IMR-90 (cell line): ENCODE results near the gene MAP1LC3B2. TPM values are rescaled to one million over a fixed set of nuclear protein-coding genes. Genes with fewer than 3 reads are reported as not detected.

Source experiments
- ATAC-seq: fragments of 200-7000 bp; cut with Tn5 transposase; 2 replicates; pipeline ENCODE4 v1.9.1; 2020; ENCODE audit warnings: low read depth, mild to moderate bottlenecking, moderate library complexity
- BruUV-seq: library from RNA; stranded (reverse); fragments of 400-500 nt; replicated peaks from 2 replicates; lab custom pipeline; 2021; lab: Mats Ljungman, UMichigan
- CTCF ChIA-PET: fragments of 300-600 bp; formaldehyde crosslinking; extraction: SDS; loops from one replicate; lab custom pipeline; 2021; ENCODE audit warnings: antibody characterized with exemption; lab: Yijun Ruan, JAX
- POLR2A ChIA-PET: fragments of 300-600 bp; sonication (Branson Sonifier 250); formaldehyde crosslinking; loops from one replicate; lab custom pipeline; 2022; ENCODE audit warnings: antibody characterized with exemption; ENCODE audit not compliant: unreplicated experiment; lab: Charles Lee
- DNase-seq: peaks from one replicate; pipeline ENCODE4 v3.0.0; 2013
- H2AFZ ChIP-seq: replicated peaks from 2 replicates; pipeline ENCODE3; 2013; ENCODE audit warnings: low read length, mild to moderate bottlenecking; ENCODE audit not compliant: poor library complexity
- H2AK5ac ChIP-seq: 2 replicates; pipeline ENCODE4 v1.6.1; 2013; ENCODE audit warnings: low read depth, low read length, inconsistent platforms
- H2AK9ac ChIP-seq: replicated peaks from 2 replicates; pipeline ENCODE3; 2013; ENCODE audit warnings: mild to moderate bottlenecking, low read depth, low read length, moderate library complexity; ENCODE audit not compliant: poor library complexity
- H2BK120ac ChIP-seq: 2 replicates; pipeline ENCODE4 v1.6.1; 2013; ENCODE audit warnings: low read depth, low read length, inconsistent platforms
- H2BK15ac ChIP-seq: 3 replicates; pipeline ENCODE4 v1.6.1; 2013; ENCODE audit warnings: low read depth, low read length, inconsistent platforms
- H2BK20ac ChIP-seq: 2 replicates; pipeline ENCODE4 v1.6.1; 2013; ENCODE audit warnings: low read depth, mild to moderate bottlenecking, inconsistent platforms, low read length, moderate library complexity
- H2BK5ac ChIP-seq: 2 replicates; pipeline ENCODE4 v1.6.1; 2013; ENCODE audit warnings: mild to moderate bottlenecking, low read depth, low read length, inconsistent platforms; ENCODE audit not compliant: poor library complexity, severe bottlenecking
- H3K14ac ChIP-seq: replicated peaks from 2 replicates; pipeline ENCODE4 v1.6.1; 2013; ENCODE audit warnings: low read depth, low read length, inconsistent platforms
- H3K18ac ChIP-seq: 2 replicates; pipeline ENCODE4 v1.6.1; 2013; ENCODE audit warnings: low read depth, low read length, control low read depth
- H3K23ac ChIP-seq: 2 replicates; pipeline ENCODE4 v1.6.1; 2013; ENCODE audit warnings: low read depth, low read length, inconsistent platforms
- H3K27ac ChIP-seq: 2 replicates; pipeline ENCODE4 v1.5.1; 2013; ENCODE audit warnings: mild to moderate bottlenecking, control low read depth, low read length; ENCODE audit not compliant: insufficient read depth
- H3K27me3 ChIP-seq: 2 replicates; pipeline ENCODE4 v1.6.1; 2013; ENCODE audit warnings: low read length; ENCODE audit not compliant: control insufficient read depth, insufficient read depth
- H3K36me3 ChIP-seq: 2 replicates; pipeline ENCODE4 v1.6.1; 2013; ENCODE audit warnings: low read length, mixed read lengths; ENCODE audit not compliant: control insufficient read depth, insufficient read depth
- H3K4ac ChIP-seq: 2 replicates; pipeline ENCODE4 v1.6.1; 2013; ENCODE audit warnings: low read depth, low read length, inconsistent platforms
- H3K4me1 ChIP-seq: 2 replicates; pipeline ENCODE4 v1.6.1; 2013; ENCODE audit warnings: low read length, mixed read lengths; ENCODE audit not compliant: control insufficient read depth, insufficient read depth
- H3K4me2 ChIP-seq: 2 replicates; pipeline ENCODE4 v1.6.1; 2013; ENCODE audit warnings: low read depth, mild to moderate bottlenecking, control low read depth, low read length, moderate library complexity
- H3K4me3 ChIP-seq: 2 replicates; pipeline ENCODE4 v1.5.1; 2013; ENCODE audit warnings: low read depth, mild to moderate bottlenecking, control low read depth, low read length, moderate library complexity; ENCODE audit not compliant: insufficient read depth
- H3K56ac ChIP-seq: 2 replicates; pipeline ENCODE4 v1.6.1; 2013; ENCODE audit warnings: low read length, inconsistent platforms; ENCODE audit not compliant: insufficient read depth; ENCODE audit errors: extremely low read depth
- H3K79me1 ChIP-seq, 2 experiments: 2 replicates each; pipeline ENCODE4 v1.6.1; 2013; ENCODE audit warnings: low read length in 2 of 2, inconsistent platforms in 1 of 2, low read depth in 1 of 2
- H3K9ac ChIP-seq: 2 replicates; pipeline ENCODE4 v1.6.1; 2013; ENCODE audit warnings: low read depth, low read length, control low read depth
- H3K9me1 ChIP-seq: 2 replicates; pipeline ENCODE4 v1.6.1; 2013; ENCODE audit warnings: low read length, inconsistent platforms; ENCODE audit not compliant: insufficient read depth
- H3K9me3 ChIP-seq: 2 replicates; pipeline ENCODE4 v1.6.1; 2013; ENCODE audit warnings: low read length; ENCODE audit not compliant: control insufficient read depth, insufficient read depth
- H4K20me1 ChIP-seq: 2 replicates; pipeline ENCODE4 v1.6.1; 2013; ENCODE audit warnings: low read length, inconsistent platforms; ENCODE audit not compliant: insufficient read depth
- H4K5ac ChIP-seq: 2 replicates; pipeline ENCODE4 v1.6.1; 2013; ENCODE audit warnings: mild to moderate bottlenecking, low read depth, low read length, control low read depth
- H4K8ac ChIP-seq, 2 experiments: 2 replicates each; pipeline ENCODE4 v1.6.1; 2013; ENCODE audit warnings: low read depth in 2 of 2, low read length in 2 of 2, control low read depth in 1 of 2, inconsistent platforms in 1 of 2
- H4K91ac ChIP-seq: 2 replicates; pipeline ENCODE4 v1.6.1; 2013; ENCODE audit warnings: low read depth, low read length, inconsistent platforms; ENCODE audit not compliant: insufficient read depth
- ELK1 ChIP-seq: fragments of 150-350 bp; IDR thresholded peaks from 2 replicates; pipeline ENCODE4 v1.6.1; 2016; ENCODE audit warnings: low read depth, mild to moderate bottlenecking, low read length, moderate library complexity, borderline replicate concordance
- FOS ChIP-seq: fragments of 150-350 bp; IDR thresholded peaks from 2 replicates; pipeline ENCODE4 v1.6.1; 2016; ENCODE audit warnings: low read depth, low read length
- MAZ ChIP-seq: IDR thresholded peaks from 2 replicates; pipeline ENCODE4 v1.6.1; 2012; ENCODE audit warnings: low read depth, mild to moderate bottlenecking, low read length, improper control_type of control experiment, moderate library complexity, borderline replicate concordance
- MXI1 ChIP-seq: IDR thresholded peaks from 2 replicates; pipeline ENCODE4 v1.6.1; 2012; ENCODE audit warnings: low read depth, mild to moderate bottlenecking, low read length, moderate library complexity, borderline replicate concordance
- WGBS, 2 experiments: methylation state at CpG; one replicate each; pipeline versions ENCODE4 v1.1.5 to v1.1.7; 2013; ENCODE audit warnings: missing lambda C conversion rate in 2 of 2; ENCODE audit not compliant: insufficient read length in 1 of 2; ENCODE audit errors: extremely low coverage in 2 of 2; 5-methylcytosine and 5-hydroxymethylcytosine counted together
- dilution Hi-C: fragments of 300-500 bp; cut with HindIII; formaldehyde crosslinking; loops from one replicate; pipeline ENCODE4 v1.14.3; 2018; ENCODE audit warnings: low sequenced_read_pairs; ENCODE audit not compliant: unreplicated experiment
- in situ Hi-C: fragments of 300-500 bp; cut with MboI; formaldehyde crosslinking; loops from 3 replicates; pipeline ENCODE4 v1.14.3; 2019; ENCODE audit warnings: low sequenced_read_pairs, inconsistent platforms, mixed read lengths
- intact Hi-C: fragments of 100-400 bp; cut with micrococcal nuclease; formaldehyde crosslinking; loops from 2 replicates; pipeline ENCODE4 v1.10.0; 2022
- polyA plus RNA-seq, 3 experiments: library from polyadenylated mRNA; depleted of rRNA; stranded (reverse); fragments of >200 nt; gene quantifications; 2 replicates each; pipeline ENCODE4 v1.2.3, GENCODE V29; 2012; ENCODE audit warnings: low replicate concordance in 1 of 3
- total RNA-seq: library from RNA; depleted of rRNA; stranded (reverse); fragments of >200 nt; gene quantifications from 2 replicates; pipeline ENCODE4 v1.2.3, GENCODE V29; 2012

The MAP1LC3B2 gene
- total and polyA plus RNA-seq, 2 of the 4 experiments (the other 2 are of a cell fraction), result 1.4 TPM; not detected in 1

- H2BK15ac ChIP-seq, result no peak overlapping the region
- POLR2A ChIA-PET, result no interaction called here
- no peak overlapping the region for H3K27ac ChIP-seq
- no CpG with 5 or more reads among the region's 11 CpGs for WGBS, 2 experiments
- dilution Hi-C loops (no loop called here), in situ Hi-C loops (no loop called here), intact Hi-C loops (no loop called here)
- no peaks in the 10 kb centered on the region for H3K36me3 ChIP-seq
- H3K4ac ChIP-seq, result no peak overlapping the region
- no peak overlapping the region for H4K5ac ChIP-seq
- no peak overlapping the region for H3K14ac ChIP-seq
- H4K8ac ChIP-seq, result no peak overlapping the region
- H3K18ac ChIP-seq, result no peak overlapping the region
- no peaks in the 10 kb centered on the region for H4K20me1 ChIP-seq
- ATAC-seq (no peak), DNase-seq (peak; percentile 15)
- no TSS peak for BruUV-seq
- peaks cover 8% of the 10 kb centered on the region for H3K9me3 ChIP-seq
- no peak overlapping the region for H3K4me3 ChIP-seq
- TF ChIP-seq MXI1 (no peak), FOS (no peak), ELK1 (no peak), MAZ (no peak)
- no peaks in the 10 kb centered on the region for H3K9me1 ChIP-seq
- no peaks in the 10 kb centered on the region for H3K4me1 ChIP-seq
- H4K91ac ChIP-seq, result no peak overlapping the region
- no peak overlapping the region for H3K9ac ChIP-seq
- H3K4me2 ChIP-seq, result no peak overlapping the region
- no peak overlapping the region for H3K23ac ChIP-seq
- no peak overlapping the region for H2BK5ac ChIP-seq
- H3K56ac ChIP-seq, result no peak overlapping the region
- H2BK20ac ChIP-seq, result no peak overlapping the region
- H3K79me1 ChIP-seq, result no peaks in the 10 kb centered on the region
- H2AK9ac ChIP-seq, result no peak overlapping the region
- H2AFZ ChIP-seq, result no peak overlapping the region
- CTCF ChIA-PET, result interaction anchor here (0.6 to 1.1 kb wide), 2 partner anchors 57 to 88 kb away, joined by 3 to 4 read pairs; no protein-coding TSS in a partner anchor
- peaks cover 6% of the 10 kb centered on the region for H3K27me3 ChIP-seq
- H2BK120ac ChIP-seq, result no peak overlapping the region
- no peak overlapping the region for H2AK5ac ChIP-seq
Measured at GRCh38 chr12:116582610-116583009, 23.4 kb downstream of the MAP1LC3B2 start.
